ENCODE results near the gene CAMK2G.
"Not testable (repeated sequence)": the region's sequence is repeated elsewhere in the genome, so short reads cannot be mapped to it uniquely, and the experiment has no call there.

Gene CAMK2G

DNA sequence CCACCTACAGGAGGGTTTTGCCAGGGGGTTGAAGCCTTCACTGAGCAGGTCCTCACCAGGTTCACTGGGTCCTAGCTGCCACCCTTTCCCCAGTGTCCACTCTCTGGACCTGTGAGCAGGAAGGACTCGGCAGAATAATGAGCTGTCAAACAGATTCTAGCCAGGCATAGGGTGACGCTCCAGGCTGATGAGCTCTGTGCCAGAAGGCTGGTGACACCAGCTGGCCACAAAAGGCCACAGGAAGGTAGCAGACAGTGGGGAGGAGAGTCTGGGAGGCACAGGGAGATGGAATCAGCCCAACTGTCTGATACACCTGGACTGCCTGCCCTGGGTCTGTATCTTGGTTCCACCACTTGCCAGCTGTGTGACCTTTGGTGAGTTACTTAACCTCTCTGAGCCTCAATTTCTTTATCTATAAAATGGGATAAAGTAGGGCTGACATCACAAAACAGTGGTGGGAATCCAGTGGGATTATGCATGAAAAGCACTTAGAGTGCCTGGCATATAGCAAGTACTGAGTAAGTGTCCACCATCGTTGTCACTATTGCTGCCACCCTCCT lies 36.3 kb downstream of the CAMK2G start:
- no peak for DNase-seq

DNA sequence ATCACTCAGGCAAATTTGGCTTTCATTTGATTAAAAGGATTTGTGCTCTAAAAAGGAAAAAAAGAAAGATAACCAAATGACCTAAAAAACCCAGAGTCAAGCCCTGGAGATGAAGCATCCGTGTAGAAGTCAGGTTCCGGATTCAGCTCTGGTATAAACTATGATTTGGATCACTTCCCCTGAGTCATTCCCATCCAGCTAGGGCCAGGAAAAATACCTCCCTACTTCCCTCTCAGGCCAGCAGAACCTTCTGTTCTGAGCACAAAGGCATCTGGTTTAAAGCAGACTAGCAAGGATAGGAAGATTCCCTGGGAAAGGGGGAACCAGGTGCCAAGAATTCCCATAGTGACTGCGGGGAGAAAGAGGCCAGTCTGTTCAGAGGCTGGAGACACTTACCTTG lies 37.3 kb downstream of the CAMK2G start:
- no peak for DNase-seq

DNA sequence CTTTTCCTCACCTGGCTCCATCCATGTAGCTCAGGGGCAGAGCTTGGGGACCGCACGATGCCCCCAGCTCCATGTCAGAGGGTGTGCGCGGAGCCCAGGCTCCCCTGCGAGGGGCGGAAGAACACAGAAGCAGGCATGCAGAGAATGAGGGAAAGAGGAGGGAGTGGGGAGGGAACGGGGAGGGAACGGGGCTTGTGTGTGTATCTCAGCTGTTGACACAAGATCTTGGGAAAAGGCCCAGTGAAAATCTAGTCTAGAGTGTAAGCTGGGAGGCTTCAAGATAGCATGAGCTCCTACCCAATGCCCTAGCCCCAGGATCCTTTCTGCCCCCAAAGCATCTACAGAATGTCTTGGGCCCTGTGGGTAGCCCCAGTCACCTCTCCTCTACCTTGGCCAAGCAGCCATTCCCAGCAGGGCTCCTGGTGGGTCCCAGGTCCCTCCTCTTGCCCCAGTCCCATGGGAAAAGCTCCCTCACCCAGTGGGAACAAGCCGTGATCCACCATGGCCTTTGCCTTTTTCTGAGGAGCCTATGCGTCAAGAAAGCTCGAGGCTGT lies 37.9 kb downstream of the CAMK2G start:
- DNase-seq: no peak

- not testable (repeated sequence) for DNase-seq
Observed at GRCh38 chr10:73829090-73829489, 45.3 kb downstream of the CAMK2G start.

- no peak for DNase-seq
Observed at GRCh38 chr10:73828161-73828560, 46.2 kb downstream of the CAMK2G start.

- DNase-seq: no peak
Observed at GRCh38 chr10:73827346-73828089, 46.8 kb downstream of the CAMK2G start.

GRCh38 chr10:73824146-73824725 lies 50.1 kb downstream of the CAMK2G start:
- DNase-seq: no peak

DNA sequence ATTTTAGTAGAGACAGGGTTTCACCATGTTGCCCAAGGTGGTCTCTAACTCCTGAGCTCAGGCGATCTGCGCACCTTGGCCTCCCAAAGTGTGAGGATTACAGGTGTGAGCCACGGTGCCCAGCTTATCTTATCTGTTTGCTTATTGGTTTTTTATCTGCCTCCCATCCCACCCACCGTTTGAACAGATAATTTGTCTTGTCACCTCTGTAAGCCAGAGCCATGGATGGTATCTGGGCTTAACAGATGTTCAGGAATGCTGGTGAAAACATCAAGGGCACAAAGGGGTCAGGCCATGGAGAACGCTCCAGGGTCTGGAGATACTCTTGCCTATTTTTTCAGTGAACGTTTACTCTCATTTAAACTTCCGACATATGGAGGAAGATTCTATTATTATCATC lies 51.0 kb downstream of the CAMK2G start:
- DNase-seq: no peak

DNA sequence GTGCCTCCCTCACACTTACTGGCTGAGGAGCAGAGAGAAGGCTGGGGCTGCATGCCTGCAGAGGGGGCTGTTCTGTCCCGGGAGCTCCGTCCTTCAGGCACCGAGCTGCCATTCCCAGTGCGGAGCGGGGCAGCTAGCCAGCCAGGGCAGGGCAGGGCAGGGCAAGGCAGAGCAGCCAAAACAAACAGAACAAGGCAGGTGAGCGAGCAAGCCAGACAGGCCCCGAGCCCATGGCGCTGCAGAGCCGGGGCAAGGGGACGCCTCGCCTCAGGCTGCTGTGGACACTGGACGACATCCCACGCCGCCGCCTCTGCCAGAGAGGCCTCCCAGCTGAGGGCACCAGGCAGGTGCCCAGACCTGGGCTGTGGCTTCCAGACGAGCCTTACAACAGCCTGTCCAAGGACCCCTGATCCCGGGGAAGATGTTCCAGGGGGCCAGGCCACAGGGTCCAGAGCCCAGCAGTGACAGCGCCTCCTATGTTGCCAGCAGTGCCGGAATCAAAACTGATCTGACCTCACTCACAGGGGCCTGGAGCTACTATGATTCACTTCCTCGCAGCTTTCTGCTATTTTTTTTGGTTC lies 54.8 kb downstream of the CAMK2G start:
- DNase-seq: no peak

GRCh38 chr10:73819081-73819480 lies 55.3 kb downstream of the CAMK2G start:
- no peak for DNase-seq

- no peak for DNase-seq
Observed at GRCh38 chr10:73818402-73818801, 56.0 kb downstream of the CAMK2G start.

DNA sequence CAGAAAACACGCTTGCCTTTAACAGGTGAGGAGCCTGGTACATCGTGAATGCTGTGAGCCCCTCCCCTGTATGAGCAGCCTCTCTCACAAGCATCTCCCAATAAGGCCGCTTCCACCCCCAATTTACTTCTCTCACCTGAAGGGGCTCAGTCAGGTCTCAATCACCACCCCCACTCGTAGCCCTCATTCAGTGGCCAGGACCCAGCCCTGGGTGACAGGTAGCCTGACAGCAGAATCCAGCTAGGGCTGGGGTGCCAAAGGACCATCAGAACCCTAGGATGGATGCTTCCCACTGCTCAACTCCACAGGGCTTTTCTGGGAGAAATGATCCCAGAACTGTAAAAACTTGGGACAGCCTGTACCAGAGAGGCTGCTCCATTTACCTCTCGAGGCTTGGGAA lies 56.5 kb downstream of the CAMK2G start:
- DNase-seq: no peak

GRCh38 chr10:73816917-73817729 lies 57.2 kb downstream of the CAMK2G start:
- DNase-seq: no peak

DNA sequence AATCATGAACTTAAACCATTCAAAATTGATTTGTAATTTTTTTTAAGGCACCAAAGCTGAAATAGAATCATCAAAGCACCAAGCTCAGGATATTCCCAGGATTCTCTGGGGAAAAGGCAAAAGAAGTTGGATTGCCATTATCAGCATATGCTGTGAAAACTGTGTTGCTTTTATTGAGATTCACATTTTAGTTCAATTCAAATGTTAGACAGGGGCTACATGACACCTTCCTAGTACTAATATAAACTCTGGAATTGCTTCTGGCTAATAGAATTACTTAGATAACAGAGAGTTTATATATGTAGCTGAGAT lies 58.7 kb downstream of the CAMK2G start:
- no peak for DNase-seq

DNA sequence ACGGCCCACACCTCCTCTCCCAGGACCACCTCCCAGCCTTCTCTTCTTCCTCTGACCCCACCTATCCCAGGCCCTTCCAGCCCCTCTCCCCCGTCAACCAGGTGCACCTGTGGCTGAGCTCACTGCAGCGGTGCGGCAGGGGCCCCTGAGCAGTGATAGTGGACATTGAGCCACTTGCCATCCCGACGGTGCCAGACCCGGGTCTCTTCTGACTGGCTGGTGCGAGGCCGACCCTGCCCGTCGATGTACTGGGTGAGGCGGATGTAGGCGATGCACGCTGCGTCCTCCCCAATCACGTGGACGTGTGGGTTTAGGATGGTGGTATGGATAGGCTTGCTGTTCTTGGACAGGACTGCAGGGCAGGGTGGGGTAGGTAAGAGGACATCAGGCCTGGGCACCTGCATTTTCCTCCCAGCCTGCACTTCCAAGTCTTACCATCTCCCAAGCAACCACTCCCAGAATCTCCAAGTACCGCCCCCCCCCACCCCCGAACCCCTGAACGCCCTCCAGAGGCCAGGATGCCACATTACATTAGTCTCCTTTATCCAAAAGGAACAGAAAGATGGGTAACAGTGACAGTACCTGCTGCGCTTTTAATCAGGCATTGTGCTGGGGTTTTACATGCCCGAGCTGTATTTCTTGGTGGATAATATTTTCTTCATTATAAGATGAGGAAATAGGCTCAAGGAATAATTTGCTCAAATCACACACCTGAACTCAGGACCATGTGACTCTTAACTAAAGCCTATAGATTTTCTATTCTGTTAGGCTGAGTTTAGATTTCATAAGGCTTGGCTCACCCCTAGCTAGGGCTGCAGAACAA lies 59.2 kb downstream of the CAMK2G start:
- DNase-seq: no peak

GRCh38 chr10:73814276-73814895 lies 60.0 kb downstream of the CAMK2G start:
- no peak for DNase-seq

DNA sequence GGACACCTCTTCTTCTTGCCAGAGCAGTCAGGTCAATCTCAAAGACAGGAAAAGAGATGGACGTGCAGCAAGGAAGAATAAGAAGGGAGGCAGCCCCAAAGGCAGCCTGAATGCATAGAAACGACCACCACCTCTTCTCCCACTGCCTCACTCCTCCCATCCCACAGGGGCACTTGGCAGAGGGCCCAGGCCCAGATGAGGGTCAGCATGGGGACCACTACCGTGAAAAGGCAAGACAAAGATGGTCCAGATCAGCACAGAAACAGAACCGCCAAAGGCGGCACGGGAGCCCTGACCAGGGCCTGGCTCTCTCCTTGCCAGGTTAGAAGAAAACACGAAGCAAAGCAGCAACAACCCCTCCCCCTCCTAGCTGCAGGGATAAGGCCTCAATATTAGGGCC lies 61.0 kb downstream of the CAMK2G start:
- no peak for DNase-seq

GRCh38 chr10:73812657-73813056 lies 61.7 kb downstream of the CAMK2G start:
- no peak for DNase-seq

GRCh38 chr10:73810735-73811465 lies 63.5 kb downstream of the CAMK2G start:
- peak; percentile 70 for DNase-seq

GRCh38 chr10:73810358-73810734 lies 64.0 kb downstream of the CAMK2G start:
- no peak for DNase-seq

All from activated CD4-positive, CD25-positive, alpha-beta regulatory T cell treated with anti-CD3 and anti-CD28 coated beads, Interleukin-2, amount 50 U/mL, for 72 hours (primary cell).